D721Med (cell line): ENCODE measurements around the gene SNCB.
"Not testable (repeated sequence)": the region's sequence is repeated elsewhere in the genome, so short reads cannot be mapped to it uniquely, and the experiment has no call there.

Experiments
- DNase-seq: peaks from one replicate; pipeline ENCODE4 v3.0.0; 2011; ENCODE audit warnings: low spot score; ENCODE audit not compliant: insufficient read length
- FAIRE-seq: peaks from 2 replicates; lab custom pipeline; 2011; peaks lifted over from hg19 to GRCh38; lab: Jason Lieb, UNC
- TF ChIP-seq, protein P1 (sequence below): IDR thresholded peaks from 2 replicates; pipeline ENCODE4 v1.5.1; 2012; ENCODE audit warnings: mild to moderate bottlenecking, control low read depth; ENCODE audit not compliant: insufficient read depth; ENCODE audit errors: missing control alignments

The SNCB gene

DNA sequence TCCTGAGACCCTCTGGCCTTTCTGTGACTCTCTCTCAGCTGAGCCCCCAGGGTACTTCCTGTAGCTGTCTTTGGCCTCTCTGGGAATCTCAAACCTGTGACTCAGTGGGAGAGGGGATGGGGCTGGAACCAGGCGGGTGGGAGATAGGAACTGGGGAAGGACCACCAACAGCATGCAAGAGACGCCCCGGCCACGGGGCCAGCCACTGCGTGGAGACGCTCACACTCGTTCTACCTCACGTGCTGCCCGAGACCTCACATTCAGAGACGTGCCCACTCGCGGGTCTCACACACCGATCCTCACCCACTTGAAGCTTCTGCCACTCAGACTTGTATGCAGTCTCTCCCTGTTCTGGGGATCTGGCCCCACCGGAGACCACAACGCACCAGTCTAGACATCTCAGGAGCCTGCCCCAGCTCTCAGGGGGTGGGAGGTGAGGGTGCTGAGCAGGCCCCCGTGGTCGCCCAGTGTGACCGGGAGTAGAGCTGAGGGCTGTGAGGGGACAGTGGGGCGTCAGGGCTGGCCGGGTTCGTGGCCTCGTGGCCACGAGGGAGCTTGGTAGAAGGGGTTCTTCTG, 34.2 kb downstream of the SNCB start:
- DNase-seq (no peak), FAIRE-seq (no peak)
- TF ChIP-seq, protein P1, sequence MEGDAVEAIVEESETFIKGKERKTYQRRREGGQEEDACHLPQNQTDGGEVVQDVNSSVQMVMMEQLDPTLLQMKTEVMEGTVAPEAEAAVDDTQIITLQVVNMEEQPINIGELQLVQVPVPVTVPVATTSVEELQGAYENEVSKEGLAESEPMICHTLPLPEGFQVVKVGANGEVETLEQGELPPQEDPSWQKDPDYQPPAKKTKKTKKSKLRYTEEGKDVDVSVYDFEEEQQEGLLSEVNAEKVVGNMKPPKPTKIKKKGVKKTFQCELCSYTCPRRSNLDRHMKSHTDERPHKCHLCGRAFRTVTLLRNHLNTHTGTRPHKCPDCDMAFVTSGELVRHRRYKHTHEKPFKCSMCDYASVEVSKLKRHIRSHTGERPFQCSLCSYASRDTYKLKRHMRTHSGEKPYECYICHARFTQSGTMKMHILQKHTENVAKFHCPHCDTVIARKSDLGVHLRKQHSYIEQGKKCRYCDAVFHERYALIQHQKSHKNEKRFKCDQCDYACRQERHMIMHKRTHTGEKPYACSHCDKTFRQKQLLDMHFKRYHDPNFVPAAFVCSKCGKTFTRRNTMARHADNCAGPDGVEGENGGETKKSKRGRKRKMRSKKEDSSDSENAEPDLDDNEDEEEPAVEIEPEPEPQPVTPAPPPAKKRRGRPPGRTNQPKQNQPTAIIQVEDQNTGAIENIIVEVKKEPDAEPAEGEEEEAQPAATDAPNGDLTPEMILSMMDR = no peak

DNA sequence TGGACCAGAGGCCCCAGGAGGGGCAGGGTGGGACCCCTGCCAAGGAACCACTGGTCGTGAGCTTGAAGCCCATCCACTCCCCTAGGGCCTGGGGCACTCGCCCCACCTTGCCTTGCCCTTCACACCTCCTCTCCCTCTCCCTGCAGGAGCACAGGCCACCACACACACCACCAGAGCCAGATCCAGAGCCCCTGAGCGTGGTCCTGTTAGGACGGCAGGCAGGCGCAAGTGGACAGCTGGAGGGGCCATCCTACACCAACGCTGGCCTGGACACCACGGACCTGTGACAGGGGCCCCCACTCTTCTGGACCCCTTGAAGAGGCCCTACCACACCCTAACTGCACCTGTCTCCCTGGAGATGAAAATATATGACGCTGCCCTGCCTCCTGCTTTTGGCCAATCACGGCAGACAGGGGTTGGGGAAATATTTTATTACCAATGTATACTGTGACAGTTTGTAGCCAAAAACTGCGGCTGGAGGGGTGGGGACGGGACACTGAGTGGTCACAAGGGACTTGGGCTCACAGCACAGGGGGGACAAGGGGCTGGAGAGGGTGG, 34.9 kb downstream of the SNCB start:
- no peak for FAIRE-seq
- TF ChIP-seq, protein P1 = no peak
- DNase-seq = no peak

DNA sequence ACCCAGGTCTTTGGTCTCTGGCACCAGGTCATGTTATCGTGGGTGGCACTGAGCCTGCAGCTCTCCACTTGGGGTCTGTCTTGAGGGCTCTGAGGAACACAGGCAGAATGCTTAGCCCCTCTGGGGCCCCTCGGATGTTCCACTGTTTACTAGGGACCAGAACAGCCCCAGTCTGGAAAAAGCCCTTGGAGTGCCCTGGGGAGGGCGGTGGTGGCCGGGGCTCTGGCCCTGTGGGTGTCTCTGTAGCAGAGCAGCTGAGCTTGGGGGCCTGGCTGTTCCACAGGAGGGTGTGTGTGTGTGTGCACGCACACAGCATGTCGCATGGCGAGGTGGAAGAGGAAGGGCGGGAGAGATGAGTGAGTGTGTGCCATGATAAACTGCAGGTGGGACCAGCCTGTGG, 35.8 kb downstream of the SNCB start:
- FAIRE-seq = no peak
- DNase-seq = no peak
- TF ChIP-seq, protein P1 = no peak

DNA sequence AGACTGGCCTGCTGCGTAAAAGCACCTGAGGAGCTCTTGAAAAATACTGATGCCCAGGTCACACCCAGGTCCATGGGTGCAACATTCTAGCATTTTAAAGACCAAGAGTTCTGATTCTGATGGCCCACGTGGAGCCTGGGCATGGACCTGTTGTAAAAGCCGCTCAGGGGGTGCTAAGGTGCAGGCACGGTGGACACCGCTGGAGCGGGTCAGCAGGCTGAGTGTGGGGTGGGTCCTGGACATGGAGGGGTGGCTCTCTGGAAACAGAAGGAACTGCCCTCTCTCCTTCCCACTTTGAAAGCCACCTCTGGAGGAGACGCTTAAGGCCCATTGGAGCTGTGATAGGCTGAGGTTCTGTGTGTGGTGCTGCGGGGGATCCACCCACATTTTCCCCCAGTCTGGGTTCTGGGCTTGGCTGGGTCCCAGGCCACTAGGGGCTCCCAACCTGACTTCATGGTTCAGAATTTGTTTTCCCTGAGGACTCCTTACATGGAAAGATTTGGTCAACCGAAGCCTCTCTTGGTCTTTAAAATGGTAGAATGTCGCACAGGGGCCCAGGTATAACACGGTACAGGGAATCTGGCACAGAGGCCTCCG, 37.0 kb downstream of the SNCB start:
- DNase-seq (no peak), FAIRE-seq (no peak)
- TF ChIP-seq, protein P1 = no peak

DNA sequence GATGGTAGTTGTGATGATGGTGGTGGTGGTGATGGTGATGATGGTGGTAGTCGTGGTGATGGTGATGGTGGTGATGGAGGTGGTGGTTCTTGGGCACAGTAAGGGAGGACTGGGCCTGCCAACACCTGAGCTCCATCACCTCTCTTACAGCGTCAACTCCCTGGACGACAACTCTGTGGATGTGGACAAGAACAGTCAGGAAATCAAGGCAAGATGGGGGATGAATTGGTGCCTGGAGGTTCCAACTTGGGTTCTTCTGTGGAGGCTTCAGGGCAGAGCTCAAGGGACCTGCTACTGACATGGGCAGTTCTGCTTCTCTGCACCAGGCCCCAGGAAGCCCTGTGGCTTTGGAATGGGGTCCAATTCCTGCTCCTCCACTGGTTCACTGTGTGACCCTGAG, 37.8 kb downstream of the SNCB start:
- FAIRE-seq (no peak), DNase-seq (no peak)
- TF ChIP-seq, protein P1 = no peak

DNA sequence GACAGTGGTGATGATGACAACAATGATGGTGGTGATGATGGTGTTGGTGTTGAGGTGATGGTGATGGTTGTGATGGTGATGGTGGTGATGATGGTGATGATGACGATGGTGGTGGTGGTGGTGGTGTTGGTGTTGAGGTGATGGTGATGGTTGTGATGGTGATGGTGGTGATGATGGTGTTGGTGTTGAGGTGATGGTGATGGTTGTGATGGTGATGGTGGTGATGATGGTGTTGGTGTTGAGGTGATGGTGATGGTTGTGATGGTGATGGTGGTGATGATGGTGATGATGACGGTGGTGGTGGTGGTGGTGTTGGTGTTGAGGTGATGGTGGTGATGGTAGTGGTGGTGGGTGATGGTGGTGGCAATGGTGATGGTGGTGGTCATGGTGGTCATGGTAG, 38.7 kb downstream of the SNCB start:
- not testable (repeated sequence) for DNase-seq, FAIRE-seq

DNA sequence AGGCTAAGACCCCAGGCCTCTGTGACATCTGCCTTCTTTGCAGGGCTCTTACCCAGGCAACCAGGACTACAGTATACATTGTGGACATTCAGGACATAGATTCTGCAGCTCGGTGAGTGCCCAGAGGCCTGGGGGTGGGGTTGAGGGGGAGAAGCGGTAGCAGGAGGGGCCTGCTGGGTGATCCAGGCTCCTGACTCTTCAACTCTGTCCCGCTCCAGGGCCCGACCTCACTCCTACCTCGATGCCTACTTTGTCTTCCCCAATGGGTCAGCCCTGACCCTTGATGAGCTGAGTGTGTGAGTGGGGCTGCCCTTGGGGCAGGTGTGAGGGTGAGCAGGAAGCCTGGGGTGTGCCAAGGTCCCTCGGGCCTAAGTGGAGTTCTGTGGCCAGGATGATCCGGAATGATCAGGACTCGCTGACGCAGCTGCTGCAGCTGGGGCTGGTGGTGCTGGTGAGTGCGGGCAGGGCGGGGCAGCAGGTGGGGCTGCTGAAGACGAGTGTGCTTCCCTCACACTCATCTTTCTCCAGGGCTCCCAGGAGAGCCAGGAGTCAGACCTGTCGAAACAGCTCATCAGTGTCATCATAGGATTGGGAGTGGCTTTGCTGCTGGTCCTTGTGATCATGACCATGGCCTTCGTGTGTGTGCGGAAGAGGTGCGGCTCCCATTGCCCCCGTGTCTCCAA, 40.2 kb downstream of the SNCB start:
- DNase-seq (no peak), FAIRE-seq (no peak)
- TF ChIP-seq, protein P1 = no peak
